ENCODE results near the gene DPH1. TPM values are rescaled to one million over a fixed set of nuclear protein-coding genes. Genes with fewer than 3 reads are reported as not detected.

Gene DPH1
- total RNA-seq, 2 donors from 2014 or later, result 36.9 to 40.2 TPM

- Mint-ChIP-seq H3K9me3 (no peaks in the 10 kb centered on the region), H3K27me3 (peaks cover 6% of the 10 kb centered on the region), H3K27ac (no peak overlapping the region), H3K4me3 (no peak overlapping the region), H3K4me1 (peaks cover 15% of the 10 kb centered on the region), H3K36me3 (ENCODE audit: low read depth) (peaks cover 49% of the 10 kb centered on the region)
- ATAC-seq (replicated peaks), result no peak
Measured at GRCh38 chr17:2047590-2047989, 17.6 kb downstream of the DPH1 start.

GRCh38 chr17:2048805-2049204 lies 18.9 kb downstream of the DPH1 start:
- Mint-ChIP-seq H3K9me3 (no peaks in the 10 kb centered on the region), H3K4me3 (peak overlapping the region; percentile 78), H3K36me3 (ENCODE audit: low read depth) (peaks cover 38% of the 10 kb centered on the region), H3K4me1 (peaks cover 16% of the 10 kb centered on the region), H3K27me3 (peaks cover 6% of the 10 kb centered on the region), H3K27ac (peak overlapping the region; percentile 81)
- ATAC-seq (replicated peaks), result no peak

- peaks cover 31% of the 10 kb centered on the region for H3K36me3 Mint-ChIP-seq (ENCODE audit: low read depth)
- H3K4me1 Mint-ChIP-seq, result peaks cover 13% of the 10 kb centered on the region
- H3K9me3 Mint-ChIP-seq, result no peaks in the 10 kb centered on the region
- peaks cover 6% of the 10 kb centered on the region for H3K27me3 Mint-ChIP-seq
- peak; percentile 56 for ATAC-seq (replicated peaks)
- H3K27ac Mint-ChIP-seq, result peak overlapping the region; percentile 81
- peak overlapping the region; percentile 78 for H3K4me3 Mint-ChIP-seq
Measured at GRCh38 chr17:2049333-2050299, 19.7 kb downstream of the DPH1 start.

- Mint-ChIP-seq H3K9me3 (no peaks in the 10 kb centered on the region), H3K4me1 (peaks cover 11% of the 10 kb centered on the region), H3K4me3 (peak overlapping the region; percentile 55), H3K27ac (peak overlapping the region; percentile 50), H3K27me3 (peaks cover 6% of the 10 kb centered on the region), H3K36me3 (ENCODE audit: low read depth) (peaks cover 22% of the 10 kb centered on the region)
- ATAC-seq (replicated peaks), result no peak
Measured at GRCh38 chr17:2050300-2051060, 20.5 kb downstream of the DPH1 start.

- H3K27ac Mint-ChIP-seq, result peak overlapping the region; percentile 50
- H3K4me3 Mint-ChIP-seq, result peak overlapping the region; percentile 55
- no peaks in the 10 kb centered on the region for H3K9me3 Mint-ChIP-seq
- no peak for ATAC-seq (replicated peaks)
- peaks cover 11% of the 10 kb centered on the region for H3K4me1 Mint-ChIP-seq
- peaks cover 6% of the 10 kb centered on the region for H3K27me3 Mint-ChIP-seq
- H3K36me3 Mint-ChIP-seq (ENCODE audit: low read depth), result peaks cover 22% of the 10 kb centered on the region
Measured at GRCh38 chr17:2051061-2051932, 21.3 kb downstream of the DPH1 start.

- no peak for ATAC-seq (replicated peaks)
- Mint-ChIP-seq H3K9me3 (no peaks in the 10 kb centered on the region), H3K4me1 (peaks cover 11% of the 10 kb centered on the region), H3K4me3 (peak overlapping the region; percentile 55), H3K27ac (peak overlapping the region; percentile 32), H3K27me3 (peaks cover 6% of the 10 kb centered on the region), H3K36me3 (ENCODE audit: low read depth) (peaks cover 27% of the 10 kb centered on the region)
Measured at GRCh38 chr17:2051933-2052559, 22.1 kb downstream of the DPH1 start.

GRCh38 chr17:2053380-2054261 lies 23.7 kb downstream of the DPH1 start:
- H3K4me3 Mint-ChIP-seq, result peak overlapping the region; percentile 80
- no peaks in the 10 kb centered on the region for H3K9me3 Mint-ChIP-seq
- H3K4me1 Mint-ChIP-seq, result peaks cover 11% of the 10 kb centered on the region
- ATAC-seq (replicated peaks), result peak; percentile 15
- peaks cover 29% of the 10 kb centered on the region for H3K36me3 Mint-ChIP-seq (ENCODE audit: low read depth)
- H3K27ac Mint-ChIP-seq, result peak overlapping the region; percentile 66
- peaks cover 6% of the 10 kb centered on the region for H3K27me3 Mint-ChIP-seq

GRCh38 chr17:2054262-2054511 lies 24.2 kb downstream of the DPH1 start:
- Mint-ChIP-seq H3K36me3 (ENCODE audit: low read depth) (peaks cover 25% of the 10 kb centered on the region), H3K27me3 (peaks cover 6% of the 10 kb centered on the region), H3K4me3 (peak overlapping the region; percentile 80), H3K9me3 (no peaks in the 10 kb centered on the region), H3K4me1 (peaks cover 11% of the 10 kb centered on the region), H3K27ac (peak overlapping the region; percentile 66)
- ATAC-seq (replicated peaks), result no peak

- ATAC-seq (replicated peaks), result peak; percentile 69
- no peaks in the 10 kb centered on the region for H3K9me3 Mint-ChIP-seq
- peaks cover 28% of the 10 kb centered on the region for H3K36me3 Mint-ChIP-seq (ENCODE audit: low read depth)
- H3K4me3 Mint-ChIP-seq, result peak within 1 kb of the TSS; percentile 80
- H3K4me1 Mint-ChIP-seq, result peaks cover 11% of the 10 kb centered on the region
- H3K27ac Mint-ChIP-seq, result peak within 1 kb of the TSS; percentile 66
- H3K27me3 Mint-ChIP-seq, result peaks cover 10% of the 10 kb centered on the region
Measured at GRCh38 chr17:2054512-2055291, 24.7 kb downstream of the DPH1 start, which contains the start of gene HIC1. TSS of gene HIC1 (plus strand) at chr17:2055103. CDS start at chr17:2056691, 1,588 bp downstream.

- Mint-ChIP-seq H3K27me3 (peaks cover 10% of the 10 kb centered on the region), H3K9me3 (no peaks in the 10 kb centered on the region), H3K4me3 (peak overlapping the region; percentile 80), H3K4me1 (peaks cover 11% of the 10 kb centered on the region), H3K36me3 (ENCODE audit: low read depth) (peaks cover 36% of the 10 kb centered on the region), H3K27ac (no peak overlapping the region)
- ATAC-seq (replicated peaks), result no peak
Measured at GRCh38 chr17:2055292-2056205, 25.6 kb downstream of the DPH1 start.

- peak overlapping the region; percentile 58 for H3K4me3 Mint-ChIP-seq
- H3K27me3 Mint-ChIP-seq, result peaks cover 10% of the 10 kb centered on the region
- H3K36me3 Mint-ChIP-seq (ENCODE audit: low read depth), result peaks cover 45% of the 10 kb centered on the region
- H3K27ac Mint-ChIP-seq, result no peak overlapping the region
- no peaks in the 10 kb centered on the region for H3K9me3 Mint-ChIP-seq
- ATAC-seq (replicated peaks), result peak; percentile 14
- H3K4me1 Mint-ChIP-seq, result peaks cover 11% of the 10 kb centered on the region
Measured at GRCh38 chr17:2056206-2057174, 26.5 kb downstream of the DPH1 start.
